BE2C (cell line): ENCODE data around the gene LBHD1.

ENCODE experiments used
- DNase-seq: peaks from one replicate; pipeline ENCODE4 v3.0.0-alpha.2; 2020
- H3K27me3 ChIP-seq: fragments of 250-450 bp; sonication (Bioruptor Pico); 2 replicates; pipeline ENCODE4 v1.5.1; 2020; ENCODE audit warnings: mild to moderate bottlenecking
- H3K36me3 ChIP-seq: fragments of 250-450 bp; sonication (Bioruptor Pico); 2 replicates; pipeline ENCODE4 v1.5.1; 2020; ENCODE audit warnings: mild to moderate bottlenecking
- H3K4me1 ChIP-seq: fragments of 250-450 bp; sonication (Bioruptor Pico); 2 replicates; pipeline ENCODE4 v1.5.1; 2020
- H3K4me3 ChIP-seq: 2 replicates; pipeline ENCODE4 v1.5.1; 2011; ENCODE audit warnings: low read depth, low read length
- H3K9me3 ChIP-seq: fragments of 250-450 bp; sonication (Bioruptor Pico); 2 replicates; pipeline ENCODE4 v1.5.1; 2020
- CTCF ChIP-seq: IDR thresholded peaks from 2 replicates; pipeline ENCODE4 v1.5.1; 2012; ENCODE audit warnings: mild to moderate bottlenecking, low read depth, low read length

The LBHD1 gene

GRCh38 chr11:62614275-62614674 is 57.8 kb downstream of the LBHD1 start:
- TF ChIP-seq CTCF, result no peak
- Histone ChIP-seq H3K9me3 (no peaks in the 10 kb centered on the region), H3K4me3 (no peak overlapping the region), H3K4me1 (no peaks in the 10 kb centered on the region), H3K27me3 (no peaks in the 10 kb centered on the region), H3K36me3 (no peaks in the 10 kb centered on the region)
- no peak for DNase-seq

- no peaks in the 10 kb centered on the region for H3K27me3 ChIP-seq
- H3K36me3 ChIP-seq, result no peaks in the 10 kb centered on the region
- peak overlapping the region; percentile 23 for H3K4me3 ChIP-seq
- peak; percentile 37 for DNase-seq
- no peaks in the 10 kb centered on the region for H3K9me3 ChIP-seq
- TF ChIP-seq CTCF, result no peak
- H3K4me1 ChIP-seq, result no peaks in the 10 kb centered on the region
These were observed 58.7 kb downstream of the LBHD1 start for GRCh38 chr11:62613291-62613778.
